Endothelial cell of umbilical vein (primary cell): Measurements from ENCODE around the gene CPED1. TPM values are rescaled to one million over a fixed set of nuclear protein-coding genes. Genes with fewer than 3 reads are reported as not detected.

Source experiments
- BruUV-seq: library from RNA; stranded (reverse); fragments of 400-500 nt; replicated peaks from 2 replicates; lab custom pipeline; 2021; lab: Mats Ljungman, UMichigan
- CTCF ChIA-PET: fragments of 300-600, 350-600 bp; sonication (Branson Sonifier 250); formaldehyde crosslinking; loops from one replicate; lab custom pipeline; 2021; ENCODE audit warnings: antibody characterized with exemption, inconsistent platforms; lab: Charles Lee
- POLR2A ChIA-PET: fragments of 300-600, 350-600 bp; sonication (Branson Sonifier 250); formaldehyde crosslinking; loops from one replicate; lab custom pipeline; 2021; ENCODE audit warnings: antibody characterized with exemption, inconsistent platforms; lab: Charles Lee
- DNase-seq: peaks from one replicate; pipeline ENCODE4 v3.0.0-alpha.2; 2011; ENCODE audit warnings: low read depth, low spot score
- FAIRE-seq: peaks from 2 replicates; lab custom pipeline; 2011; peaks lifted over from hg19 to GRCh38; lab: Jason Lieb, UNC
- H2AFZ ChIP-seq: 2 replicates; pipeline ENCODE4 v1.6.0; 2012; ENCODE audit warnings: low read depth, low read length, control low read depth, inconsistent platforms
- H3K27ac ChIP-seq: 2 replicates; pipeline ENCODE4 v1.5.1; 2011; ENCODE audit warnings: low read depth, mild to moderate bottlenecking, control low read depth, low read length, moderate library complexity; ENCODE audit not compliant: insufficient read depth
- H3K27me3 ChIP-seq, 2 experiments: 2 replicates each; pipeline versions ENCODE4 v1.6.0 to v1.6.1; 2011; ENCODE audit warnings: low read length in 2 of 2, mixed read lengths in 1 of 2; ENCODE audit not compliant: control insufficient read depth in 2 of 2, insufficient read depth in 2 of 2
- H3K36me3 ChIP-seq, 2 experiments: 2 replicates in 1 of 2; 3 replicates in 1 of 2; pipeline ENCODE4 v1.5.1; 2011; ENCODE audit warnings: low read length in 2 of 2, mild to moderate bottlenecking in 1 of 2, moderate library complexity in 1 of 2; ENCODE audit not compliant: control insufficient read depth in 2 of 2, insufficient read depth in 2 of 2; ENCODE audit errors: extremely low read depth in 1 of 2
- H3K4me1 ChIP-seq: 3 replicates; pipeline ENCODE4 v1.5.1; 2011; ENCODE audit warnings: mild to moderate bottlenecking, low read length; ENCODE audit not compliant: control insufficient read depth, insufficient read depth; ENCODE audit errors: extremely low read depth
- H3K4me2 ChIP-seq: 2 replicates; pipeline ENCODE4 v1.6.1; 2011; ENCODE audit warnings: low read length, control low read depth, mixed read lengths; ENCODE audit not compliant: insufficient read depth
- H3K4me3 ChIP-seq, 3 experiments: fragments of 200-600 bp in 1 of 3; sonication (generic), shearing (Covaris generic) in 1 of 3; replicated peaks in 1 of 3; 2 replicates each; pipeline ENCODE4 v1.5.1; 2011 to 2016; ENCODE audit warnings: control low read depth in 3 of 3, low read length in 3 of 3, mild to moderate bottlenecking in 2 of 3, inconsistent platforms in 1 of 3, low read depth in 1 of 3, moderate library complexity in 1 of 3; ENCODE audit not compliant: insufficient read depth in 1 of 3
- H3K79me2 ChIP-seq: 2 replicates; pipeline ENCODE4 v1.6.0; 2012; ENCODE audit warnings: low read length, inconsistent platforms; ENCODE audit not compliant: control insufficient read depth, insufficient read depth
- H3K9ac ChIP-seq: replicated peaks from 2 replicates; pipeline ENCODE3; 2011; ENCODE audit warnings: low read length, control low read depth; ENCODE audit not compliant: insufficient read depth; ENCODE audit errors: extremely low read depth
- H3K9me1 ChIP-seq: replicated peaks from 3 replicates; pipeline ENCODE4 v1.6.0; 2011; ENCODE audit warnings: mild to moderate bottlenecking, low read length; ENCODE audit not compliant: control insufficient read depth, insufficient read depth; ENCODE audit errors: extremely low read depth
- H3K9me3 ChIP-seq: replicated peaks from 2 replicates; pipeline ENCODE4 v1.5.1; 2012; ENCODE audit warnings: low read length, inconsistent platforms; ENCODE audit not compliant: control insufficient read depth, insufficient read depth
- H4K20me1 ChIP-seq: replicated peaks from 2 replicates; pipeline ENCODE3; 2011; ENCODE audit warnings: mild to moderate bottlenecking, low read length; ENCODE audit not compliant: control insufficient read depth, insufficient read depth; ENCODE audit errors: extremely low read depth
- EZH2 ChIP-seq: IDR thresholded peaks from 2 replicates; pipeline ENCODE4 v1.6.1; 2012; ENCODE audit warnings: borderline replicate concordance, low read depth, mild to moderate bottlenecking, moderate library complexity, low read length, inconsistent platforms; ENCODE audit not compliant: severe bottlenecking
- FOS ChIP-seq: IDR thresholded peaks from 2 replicates; pipeline ENCODE4 v1.6.1; 2011; ENCODE audit warnings: mild to moderate bottlenecking, low read length, moderate library complexity, borderline replicate concordance; ENCODE audit not compliant: insufficient read depth
- GATA2 ChIP-seq: IDR thresholded peaks from 2 replicates; pipeline ENCODE4 v1.7.0; 2011; ENCODE audit warnings: low read depth, mild to moderate bottlenecking, moderate library complexity, mixed read lengths, low read length; ENCODE audit not compliant: insufficient read length, insufficient read depth
- JUN ChIP-seq: IDR thresholded peaks from 2 replicates; pipeline ENCODE4 v1.6.1; 2011; ENCODE audit warnings: borderline replicate concordance, low read depth; ENCODE audit not compliant: insufficient read length, insufficient read depth
- MYC ChIP-seq: IDR thresholded peaks from one replicate; pipeline ENCODE4 v1.6.1; 2011; ENCODE audit warnings: mild to moderate bottlenecking, low read depth, low read length
- POLR2A ChIP-seq: IDR thresholded peaks from 2 replicates; pipeline ENCODE4 v1.6.1; 2012; ENCODE audit warnings: low read depth, mild to moderate bottlenecking, control low read depth, low read length
- POLR2AphosphoS5 ChIP-seq: IDR thresholded peaks from 2 replicates; pipeline ENCODE4 v1.6.1; 2012; ENCODE audit warnings: low read depth, mild to moderate bottlenecking, control low read depth, low read length, moderate library complexity; ENCODE audit not compliant: insufficient read depth
- dilution Hi-C: fragments of 300-500 bp; cut with MboI; formaldehyde crosslinking; loops from one replicate; pipeline ENCODE4 v1.15.0; 2019; ENCODE audit warnings: low sequenced_read_pairs; ENCODE audit not compliant: extremely low pct_ligation_motif_present
- intact Hi-C: fragments of 100-400 bp; cut with micrococcal nuclease; formaldehyde crosslinking; loops from one replicate; pipeline ENCODE4 v1.10.0; 2022
- polyA plus RNA-seq, 4 experiments: library from polyadenylated mRNA; depleted of rRNA in 3 of 4; stranded (reverse) in 3 of 4; unstranded in 1 of 4; fragments of >200 nt; gene quantifications; 2 replicates each; pipeline versions ENCODE4 v1.2.1 to v1.2.3, GENCODE V29; 2011 to 2012; ENCODE audit warnings: missing spikeins in 1 of 4
- total RNA-seq: library from RNA; stranded (reverse); gene quantifications from 2 replicates; pipeline ENCODE4 v1.2.3, GENCODE V29; 2021
- TF ChIP-seq, protein P1 (sequence below): IDR thresholded peaks from 2 replicates; pipeline ENCODE4 v1.6.1; 2011; ENCODE audit not compliant: insufficient read depth, insufficient read length
- TF ChIP-seq, protein P2 (sequence below), 2 donors: IDR thresholded peaks; 1 replicate in 1 of 2; 2 replicates in 1 of 2; pipeline ENCODE4 v1.5.1; 2011; ENCODE audit warnings: low read length in 2 of 2, mild to moderate bottlenecking in 2 of 2, moderate library complexity in 2 of 2, control low read depth in 1 of 2, inconsistent platforms in 1 of 2, low read depth in 1 of 2; ENCODE audit not compliant: insufficient read depth in 1 of 2; ENCODE audit errors: extremely low read depth in 1 of 2

The CPED1 gene
- total and polyA plus RNA-seq, 2 donors (not counting 3 experiments of a cell fraction or from before 2014, with no cell fraction given), result 0.22 to 3.0 TPM

DNA sequence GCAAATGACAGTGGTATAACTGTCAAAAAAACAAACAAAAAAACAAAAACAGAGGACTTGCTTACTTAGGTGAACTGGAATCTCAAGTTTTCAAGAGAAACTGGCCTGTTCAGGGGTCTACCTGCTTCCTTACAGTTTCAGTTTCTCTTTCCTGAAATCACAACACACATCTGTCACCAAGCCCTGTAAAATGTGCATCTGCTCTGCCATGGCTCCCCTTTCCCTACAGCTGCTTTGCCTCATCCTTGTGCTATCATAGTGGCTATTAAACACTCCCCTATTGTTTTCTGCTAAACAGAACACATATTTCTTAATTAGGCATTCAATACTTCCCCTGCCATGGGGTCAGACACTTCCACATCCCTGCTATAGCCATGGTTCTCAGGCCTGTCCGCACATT is 37.6 kb downstream of the CPED1 start:
- H3K27ac ChIP-seq, result no peak overlapping the region
- no peak overlapping the region for H2AFZ ChIP-seq
- dilution Hi-C loops (no loop called here), intact Hi-C loops (no loop called here)
- BruUV-seq, result no TSS peak
- FAIRE-seq (no peak), DNase-seq (no peak)
- no peaks in the 10 kb centered on the region for H3K9me1 ChIP-seq
- no peak overlapping the region for H3K4me3 ChIP-seq
- no peaks in the 10 kb centered on the region for H3K36me3 ChIP-seq
- H4K20me1 ChIP-seq, result no peaks in the 10 kb centered on the region
- no peak overlapping the region for H3K9ac ChIP-seq
- H3K4me2 ChIP-seq, result no peak overlapping the region
- ChIA-PET POLR2A (no interaction called here), CTCF (interaction anchor here (0.6 to 0.7 kb wide), 2 partner anchors 32 to 44 kb away, joined by 3 read pairs; no protein-coding TSS in a partner anchor)
- peaks cover 15% of the 10 kb centered on the region for H3K4me1 ChIP-seq
- TF ChIP-seq, protein P1, sequence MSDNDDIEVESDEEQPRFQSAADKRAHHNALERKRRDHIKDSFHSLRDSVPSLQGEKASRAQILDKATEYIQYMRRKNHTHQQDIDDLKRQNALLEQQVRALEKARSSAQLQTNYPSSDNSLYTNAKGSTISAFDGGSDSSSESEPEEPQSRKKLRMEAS, result no peak
- TF ChIP-seq POLR2AphosphoS5, result no peak
- TF ChIP-seq POLR2A, result no peak
- TF ChIP-seq EZH2, result no peak
- no peak for TF ChIP-seq JUN
- TF ChIP-seq, protein P2, sequence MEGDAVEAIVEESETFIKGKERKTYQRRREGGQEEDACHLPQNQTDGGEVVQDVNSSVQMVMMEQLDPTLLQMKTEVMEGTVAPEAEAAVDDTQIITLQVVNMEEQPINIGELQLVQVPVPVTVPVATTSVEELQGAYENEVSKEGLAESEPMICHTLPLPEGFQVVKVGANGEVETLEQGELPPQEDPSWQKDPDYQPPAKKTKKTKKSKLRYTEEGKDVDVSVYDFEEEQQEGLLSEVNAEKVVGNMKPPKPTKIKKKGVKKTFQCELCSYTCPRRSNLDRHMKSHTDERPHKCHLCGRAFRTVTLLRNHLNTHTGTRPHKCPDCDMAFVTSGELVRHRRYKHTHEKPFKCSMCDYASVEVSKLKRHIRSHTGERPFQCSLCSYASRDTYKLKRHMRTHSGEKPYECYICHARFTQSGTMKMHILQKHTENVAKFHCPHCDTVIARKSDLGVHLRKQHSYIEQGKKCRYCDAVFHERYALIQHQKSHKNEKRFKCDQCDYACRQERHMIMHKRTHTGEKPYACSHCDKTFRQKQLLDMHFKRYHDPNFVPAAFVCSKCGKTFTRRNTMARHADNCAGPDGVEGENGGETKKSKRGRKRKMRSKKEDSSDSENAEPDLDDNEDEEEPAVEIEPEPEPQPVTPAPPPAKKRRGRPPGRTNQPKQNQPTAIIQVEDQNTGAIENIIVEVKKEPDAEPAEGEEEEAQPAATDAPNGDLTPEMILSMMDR (IDR thresholded peaks at IDR 0.05; ENCODE audit: extremely low read depth in 1 of 2, insufficient read depth in 1 of 2, low read depth in 1 of 2, low read length in 2 of 2), result no peak
- TF ChIP-seq MYC, result no peak
- no peak for TF ChIP-seq GATA2
- TF ChIP-seq FOS, result no peak
- H3K27me3 ChIP-seq, result no peaks in the 10 kb centered on the region
- no peaks in the 10 kb centered on the region for H3K79me2 ChIP-seq
- H3K9me3 ChIP-seq, result no peaks in the 10 kb centered on the region
